Esophagus muscularis mucosa (tissue), 3 donors: Measurements from ENCODE around the gene KLF17.

Experiments used
- POLR2A ChIP-seq: fragments of 450-650 bp; IDR thresholded peaks from one replicate; pipeline ENCODE4 v1.6.1; 2017; ENCODE audit warnings: antibody characterized with exemption, moderate library complexity, mild to moderate bottlenecking, low read depth
- POLR2AphosphoS5 ChIP-seq, 2 donors: sonication (generic); formaldehyde crosslinking; IDR thresholded peaks; one replicate each; pipeline ENCODE4 v1.6.1; 2017; ENCODE audit warnings: antibody characterized with exemption in 2 of 2
- TF ChIP-seq, protein P1 (sequence below), 3 experiments: fragments of 200-600 bp in 2 of 3; fragments of 450-650 bp in 1 of 3; sonication (generic) in 2 of 3; IDR thresholded peaks; one replicate each; pipeline ENCODE4 v1.5.1; 2017 to 2019; ENCODE audit warnings: antibody characterized with exemption in 3 of 3, mild to moderate bottlenecking in 2 of 3, moderate library complexity in 1 of 3

DNA sequence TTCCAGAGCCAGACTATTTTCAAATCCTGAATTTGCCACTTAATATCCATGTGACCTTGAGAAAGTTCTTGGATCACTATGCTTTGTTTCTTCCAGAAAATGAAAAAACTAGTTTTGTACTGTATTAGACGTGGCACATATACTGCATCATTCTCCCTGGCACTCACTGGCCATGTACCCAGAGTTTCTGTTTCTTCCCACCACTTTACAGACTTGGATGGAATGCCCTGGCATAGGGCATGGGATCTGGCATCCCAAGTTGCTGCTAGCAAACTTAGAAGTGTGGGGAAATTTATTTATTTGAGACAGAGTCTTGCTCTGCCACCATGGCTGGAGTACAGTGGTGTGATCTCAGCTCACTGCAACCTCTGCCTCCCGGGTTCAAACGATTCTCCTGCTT lies 12.8 kb downstream of the KLF17 start:
- TF ChIP-seq POLR2AphosphoS5 (IDR thresholded peaks at IDR 0.05) (no peak), POLR2A (no peak)
- TF ChIP-seq, protein P1, sequence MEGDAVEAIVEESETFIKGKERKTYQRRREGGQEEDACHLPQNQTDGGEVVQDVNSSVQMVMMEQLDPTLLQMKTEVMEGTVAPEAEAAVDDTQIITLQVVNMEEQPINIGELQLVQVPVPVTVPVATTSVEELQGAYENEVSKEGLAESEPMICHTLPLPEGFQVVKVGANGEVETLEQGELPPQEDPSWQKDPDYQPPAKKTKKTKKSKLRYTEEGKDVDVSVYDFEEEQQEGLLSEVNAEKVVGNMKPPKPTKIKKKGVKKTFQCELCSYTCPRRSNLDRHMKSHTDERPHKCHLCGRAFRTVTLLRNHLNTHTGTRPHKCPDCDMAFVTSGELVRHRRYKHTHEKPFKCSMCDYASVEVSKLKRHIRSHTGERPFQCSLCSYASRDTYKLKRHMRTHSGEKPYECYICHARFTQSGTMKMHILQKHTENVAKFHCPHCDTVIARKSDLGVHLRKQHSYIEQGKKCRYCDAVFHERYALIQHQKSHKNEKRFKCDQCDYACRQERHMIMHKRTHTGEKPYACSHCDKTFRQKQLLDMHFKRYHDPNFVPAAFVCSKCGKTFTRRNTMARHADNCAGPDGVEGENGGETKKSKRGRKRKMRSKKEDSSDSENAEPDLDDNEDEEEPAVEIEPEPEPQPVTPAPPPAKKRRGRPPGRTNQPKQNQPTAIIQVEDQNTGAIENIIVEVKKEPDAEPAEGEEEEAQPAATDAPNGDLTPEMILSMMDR (IDR thresholded peaks at IDR 0.05) = no peak
